ENCODE data around the gene FNDC10.
A peak's percentile ranks its signal among the peaks of the same experiment; 100 is the strongest.
"Not testable (repeated sequence)": the region's sequence is repeated elsewhere in the genome, so short reads cannot be mapped to it uniquely, and the experiment has no call there.

FNDC10 gene

DNA sequence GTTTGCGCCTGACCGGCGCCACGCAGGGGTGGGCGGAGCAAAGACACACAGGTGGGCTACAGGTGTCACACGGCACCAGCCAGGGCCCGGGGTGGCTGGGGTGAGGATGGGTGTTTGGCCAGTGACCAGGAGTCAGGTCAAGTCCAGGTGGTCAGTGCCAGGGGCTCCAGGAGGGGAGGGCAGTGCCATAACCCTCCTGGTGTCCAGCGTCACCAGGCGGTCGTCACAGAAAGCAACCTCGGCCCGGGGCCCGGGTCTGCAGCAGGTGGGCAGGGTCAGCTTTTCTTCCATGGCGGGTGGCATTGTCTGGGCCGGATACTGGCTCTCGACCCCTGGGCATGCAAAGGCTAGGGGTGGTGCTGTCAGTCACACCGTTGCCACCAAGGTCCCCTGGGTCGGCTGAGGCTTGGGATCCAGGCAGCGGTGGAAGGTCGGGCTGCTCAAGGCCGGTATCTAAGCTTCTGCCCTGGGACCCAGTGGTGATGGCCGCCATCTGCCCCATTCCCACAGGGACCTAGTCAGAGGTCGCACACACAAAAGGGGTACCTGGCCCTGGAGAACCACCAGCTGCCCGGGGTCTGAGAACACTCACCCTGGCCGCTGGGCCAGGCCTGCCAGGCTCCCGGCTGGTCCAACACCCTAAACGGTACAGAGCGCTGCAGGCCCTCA lies 1.8 kb downstream of the FNDC10 start:
- DNase-seq = no peak

DNA sequence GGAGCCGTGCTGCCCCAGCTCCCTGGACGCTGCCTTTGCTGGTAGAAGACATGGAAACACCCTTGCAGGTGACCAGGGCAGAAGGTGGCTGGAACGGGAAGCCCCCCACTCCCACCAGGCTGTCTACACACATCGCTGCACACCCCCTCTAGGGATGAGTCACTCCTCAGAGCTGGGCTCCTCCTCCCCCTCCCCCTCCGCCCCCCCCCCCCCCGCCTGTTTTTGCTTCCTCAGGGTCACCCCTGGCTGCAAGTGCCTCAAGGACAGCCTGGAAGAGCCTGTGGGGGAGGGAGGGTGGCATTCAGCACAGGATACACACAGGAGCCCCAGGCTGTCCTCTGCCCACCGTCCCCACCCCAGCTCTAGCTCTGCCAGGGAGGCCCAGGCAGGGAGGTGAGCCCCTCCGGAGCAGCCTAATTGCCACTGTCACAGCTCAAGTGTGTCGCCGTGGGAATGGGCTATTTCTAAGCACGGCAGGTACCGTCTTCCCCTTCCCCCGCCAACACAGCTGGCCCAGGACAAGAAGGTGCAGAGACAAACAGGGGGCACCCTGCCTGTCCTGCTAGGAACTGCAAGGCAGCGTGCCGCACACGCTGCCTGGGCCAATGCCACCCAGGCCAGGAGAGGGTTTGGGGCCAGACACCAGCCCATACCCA lies 2.5 kb downstream of the FNDC10 start:
- DNase-seq = no peak

DNA sequence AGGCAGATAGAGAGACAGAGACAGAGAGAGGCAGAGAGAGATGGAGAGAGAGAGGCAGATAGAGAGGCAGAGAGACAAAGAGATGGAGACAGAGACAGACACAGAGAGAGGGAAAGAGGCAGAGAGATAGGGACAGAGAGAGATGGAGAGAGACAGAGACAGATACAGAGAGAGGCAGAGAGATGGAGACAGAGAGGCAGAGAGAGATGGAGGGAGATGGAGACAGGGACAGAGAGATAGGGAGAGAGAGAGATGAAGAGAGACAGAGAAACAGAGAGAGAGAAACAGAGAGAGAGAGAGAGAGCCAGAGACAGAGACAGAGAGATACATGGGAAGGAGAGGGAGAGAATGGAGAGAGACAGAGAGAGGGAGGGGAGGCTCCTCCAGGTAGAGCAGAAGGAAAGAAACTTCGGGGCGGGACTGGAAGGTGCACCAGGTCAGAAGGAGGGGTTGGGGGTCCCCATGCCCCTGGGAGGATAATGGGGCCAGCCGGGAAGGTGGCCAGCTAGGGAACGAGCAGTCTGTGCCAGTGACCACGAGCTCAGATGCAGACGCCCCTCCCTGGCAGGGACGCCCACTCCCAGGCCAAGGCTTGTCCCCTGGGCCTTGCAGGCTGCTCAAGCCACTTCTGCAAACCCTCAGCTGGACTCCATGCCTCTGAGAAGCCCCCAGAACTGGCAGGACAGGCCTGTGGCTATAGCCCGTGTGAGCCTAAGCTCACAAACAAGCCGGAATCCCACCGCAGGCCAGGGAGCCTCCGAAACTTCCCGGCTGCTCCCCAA lies 3.3 kb downstream of the FNDC10 start:
- DNase-seq = no peak

DNA sequence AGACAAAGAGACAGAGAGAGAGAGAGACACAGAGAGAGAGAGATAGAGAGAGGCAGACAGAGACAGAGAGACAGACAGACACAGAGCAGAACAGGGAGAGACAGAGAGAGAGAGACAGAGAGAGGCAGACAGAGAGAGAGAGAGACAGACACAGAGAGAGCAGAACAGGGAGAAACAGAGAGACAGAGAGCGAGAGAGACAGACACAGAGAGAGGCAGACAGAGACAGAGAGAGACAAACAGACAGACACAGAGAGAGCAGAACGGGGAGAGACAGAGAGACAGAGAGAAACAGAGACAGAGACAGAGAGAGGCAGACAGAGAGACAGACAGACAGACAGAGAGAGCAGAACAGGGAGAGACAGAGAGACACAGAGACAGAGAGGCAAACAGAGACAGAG lies 4.6 kb downstream of the FNDC10 start:
- DNase-seq = not testable (repeated sequence)

DNA sequence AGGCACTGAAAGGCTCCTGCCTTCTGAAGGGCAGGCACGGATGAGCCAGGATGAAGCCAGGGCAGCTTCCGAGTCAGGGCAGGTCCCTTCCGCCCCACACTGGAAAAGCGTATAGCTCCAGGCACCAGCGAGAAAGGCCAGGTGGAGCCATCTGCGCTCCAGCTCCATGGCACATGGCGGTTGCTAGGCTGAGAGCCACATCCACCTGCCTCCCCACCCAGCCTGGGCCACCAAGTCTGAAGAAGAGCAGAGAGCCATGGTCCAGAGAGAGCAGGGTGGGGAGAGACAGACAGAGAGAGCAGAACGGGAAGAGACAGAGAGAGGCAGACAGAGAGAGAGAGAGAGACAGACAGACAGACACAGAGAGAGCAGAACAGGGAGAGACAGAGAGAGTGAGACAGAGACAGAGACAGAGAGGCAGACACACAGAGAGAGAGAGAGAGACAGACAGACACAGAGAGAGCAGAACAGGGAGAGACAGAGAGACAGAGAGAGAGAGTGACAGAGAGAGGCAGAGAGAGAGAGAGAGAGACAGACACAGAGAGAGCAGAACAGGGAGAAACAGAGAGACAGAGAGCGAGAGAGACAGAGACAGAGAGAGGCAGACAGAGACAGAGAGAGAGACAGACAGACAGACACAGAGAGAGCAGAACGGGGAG lies 5.2 kb downstream of the FNDC10 start:
- DNase-seq = no peak

DNA sequence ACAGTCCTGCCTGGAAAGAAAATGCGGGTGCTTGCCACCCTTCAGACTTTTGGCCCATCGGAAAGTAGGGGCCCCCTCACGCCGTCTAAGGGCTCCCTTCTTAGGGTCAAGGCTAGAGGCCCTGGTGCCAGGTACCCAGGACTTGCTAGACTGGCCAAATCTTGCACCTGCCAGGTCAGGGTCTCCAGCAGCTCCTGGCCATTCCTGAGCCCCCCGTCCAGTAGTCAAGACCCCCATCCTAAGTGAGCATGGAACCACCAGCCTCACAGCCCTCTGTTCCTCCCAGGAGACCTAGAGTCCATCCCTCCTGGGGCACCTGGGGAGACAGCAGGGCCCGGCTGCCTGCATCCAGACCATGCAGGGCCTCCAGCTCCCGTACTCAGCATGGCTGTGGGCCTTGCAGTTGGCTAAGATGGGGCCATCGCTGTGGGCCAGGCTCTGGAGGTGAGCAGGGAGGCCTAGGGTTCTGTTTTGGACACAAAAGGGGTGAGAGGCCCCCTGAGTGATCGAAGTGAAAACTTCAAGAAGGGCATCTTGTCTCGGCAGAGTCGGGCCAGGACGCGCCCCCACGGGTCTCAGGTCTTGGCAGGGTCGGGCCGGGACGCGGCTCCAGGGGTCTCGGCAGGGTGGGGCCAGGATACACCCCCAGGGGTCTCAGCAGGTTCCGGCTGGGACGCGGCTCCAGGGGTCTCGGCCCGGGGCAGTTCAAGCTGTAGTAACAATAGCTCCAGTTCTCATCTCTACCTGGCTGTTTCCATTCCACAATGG lies 5.9 kb downstream of the FNDC10 start:
- DNase-seq = no peak

DNA sequence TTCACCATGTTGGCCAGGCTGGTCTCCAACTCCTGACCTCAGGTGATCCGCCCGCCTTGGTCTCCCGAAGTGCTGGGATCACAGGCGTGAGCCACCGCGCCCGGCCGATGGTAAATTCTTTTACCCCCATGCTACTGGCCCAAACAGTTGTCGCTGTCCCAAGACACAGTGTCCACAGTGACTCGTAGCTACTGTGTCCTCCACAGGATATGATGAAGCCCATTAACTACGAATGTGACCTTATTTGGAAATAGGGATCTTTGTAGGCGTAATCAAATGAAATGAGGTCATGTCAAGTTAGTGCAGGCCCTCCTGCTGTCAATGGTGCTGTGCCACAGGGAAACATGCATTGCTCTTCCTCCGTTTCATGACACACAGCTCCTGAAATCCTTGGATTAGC lies 8.5 kb downstream of the FNDC10 start:
- no peak for DNase-seq

DNA sequence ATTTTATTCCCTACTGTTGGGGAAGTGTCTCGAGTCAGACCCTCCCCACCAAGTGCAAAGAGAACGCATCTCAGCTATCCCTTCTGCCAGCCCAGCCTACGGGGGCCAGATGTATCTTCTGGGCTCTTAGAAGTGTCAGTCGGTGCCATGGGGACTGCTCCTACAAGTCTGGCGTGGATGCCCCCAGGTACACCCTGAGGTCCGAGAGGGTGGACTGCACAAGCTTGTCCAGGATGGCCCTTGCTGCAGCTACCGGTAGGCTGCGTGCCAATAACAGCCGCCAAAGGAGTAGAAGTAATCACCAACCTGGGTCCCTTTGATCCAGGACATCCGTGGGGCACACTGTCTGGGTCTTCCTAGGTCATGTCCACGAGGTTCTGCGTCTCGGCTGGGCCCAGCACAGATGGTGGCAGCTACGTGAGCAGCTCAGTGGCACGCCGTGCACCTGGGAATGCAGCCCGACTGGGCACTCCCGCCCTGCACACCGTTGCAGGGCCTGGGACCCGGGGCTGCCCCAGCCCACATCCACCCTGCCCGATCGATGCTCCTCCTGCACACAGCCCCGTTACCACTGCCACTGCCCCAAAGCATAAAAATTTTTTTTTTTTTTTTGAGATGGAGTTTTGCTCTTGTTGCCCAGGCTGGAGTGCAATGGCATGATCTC lies 16.5 kb downstream of the FNDC10 start:
- DNase-seq = no peak

DNA sequence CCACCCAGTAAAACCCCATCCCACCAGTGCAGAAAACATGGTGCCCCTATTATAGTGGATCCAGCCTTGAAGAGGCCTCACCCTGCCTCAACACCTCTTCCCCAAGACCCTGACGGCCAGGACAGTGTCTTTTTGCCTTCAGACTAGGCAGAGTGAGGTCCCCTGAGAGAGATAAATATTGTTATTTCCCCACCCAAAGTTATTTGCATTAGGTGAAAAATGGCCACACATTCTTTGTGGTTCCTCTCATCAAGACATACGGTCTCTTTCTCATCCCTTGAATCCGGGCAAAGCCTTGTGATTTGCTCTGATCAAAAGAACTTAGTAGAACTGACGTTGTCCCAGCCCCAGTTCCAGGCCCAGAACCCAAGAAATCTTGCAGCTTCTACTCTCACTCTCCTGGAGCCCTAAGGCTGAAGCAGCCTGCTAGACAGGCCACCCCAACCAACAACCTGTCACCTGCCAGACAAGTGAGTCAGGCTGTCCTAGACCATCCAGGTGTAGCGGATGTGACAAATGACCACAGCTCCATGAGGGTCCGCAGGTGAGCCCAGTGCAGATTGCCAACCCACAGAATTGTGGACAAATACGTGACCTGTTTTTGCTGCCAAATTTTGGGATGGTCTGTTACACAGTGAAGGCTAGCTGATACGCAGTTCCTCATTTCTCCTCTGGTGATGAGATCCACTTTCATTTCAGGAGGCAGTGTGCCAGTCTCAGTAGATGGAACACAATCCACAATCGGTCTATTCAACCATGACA lies 17.2 kb downstream of the FNDC10 start:
- DNase-seq = no peak

DNA sequence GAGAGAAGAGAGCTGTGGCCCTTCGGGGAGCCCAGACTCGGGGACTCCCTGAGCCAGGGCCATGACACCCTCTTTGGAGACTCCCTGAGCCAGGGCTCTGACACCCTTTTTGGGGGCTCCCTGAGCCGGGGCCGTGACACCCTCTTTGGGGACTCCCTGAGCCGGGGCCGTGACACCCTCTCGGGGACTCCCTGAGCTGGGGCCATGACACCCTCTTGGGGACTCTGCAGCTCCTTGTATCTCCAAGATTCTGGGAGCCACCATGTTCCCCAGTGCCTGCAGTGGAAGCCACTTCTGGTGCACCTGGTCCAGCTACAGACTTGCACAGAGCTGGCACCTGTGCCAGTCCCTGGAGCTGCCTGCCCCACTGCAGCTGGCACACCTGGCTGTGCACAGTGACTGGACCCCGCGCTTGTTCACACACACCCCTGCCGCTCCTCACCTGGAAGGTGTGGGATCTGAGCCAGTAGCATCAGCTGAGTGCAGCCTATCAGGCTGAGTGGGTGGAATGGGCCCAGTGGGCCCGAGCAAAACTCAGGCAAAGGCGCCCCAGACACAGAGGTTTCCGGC lies 21.5 kb downstream of the FNDC10 start:
- DNase-seq = no peak

DNA sequence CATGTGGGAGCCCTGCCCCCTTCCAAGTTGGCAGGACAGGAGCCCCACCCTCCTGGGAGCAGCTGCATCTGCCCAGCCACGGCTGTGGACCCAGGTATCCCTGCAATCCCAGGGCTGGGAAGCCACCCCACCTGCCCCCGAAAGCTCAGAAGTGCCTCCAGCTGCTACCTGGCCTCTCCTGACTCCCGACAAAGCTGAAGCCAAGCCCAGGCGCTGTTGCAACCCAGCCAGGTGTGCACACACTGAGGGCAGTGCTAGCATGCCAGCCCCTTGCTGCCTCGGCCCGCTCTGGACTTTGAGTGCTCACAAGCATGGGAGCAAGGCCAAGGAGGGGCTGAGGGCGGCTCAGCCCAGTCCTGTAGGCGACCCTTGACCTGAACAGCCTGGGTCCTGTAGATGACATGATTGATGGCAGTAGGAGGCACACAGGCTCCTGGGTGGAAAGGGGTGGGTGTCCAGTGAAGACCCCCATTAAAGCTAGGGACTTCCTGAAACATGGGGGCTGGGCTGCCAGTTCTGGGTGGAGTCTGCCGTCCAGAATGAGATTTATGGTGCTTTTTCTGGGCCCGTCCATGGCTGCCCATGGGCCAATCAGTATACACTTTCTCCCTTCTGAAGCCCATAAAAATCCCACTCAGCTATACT lies 22.4 kb downstream of the FNDC10 start:
- no peak for DNase-seq

DNA sequence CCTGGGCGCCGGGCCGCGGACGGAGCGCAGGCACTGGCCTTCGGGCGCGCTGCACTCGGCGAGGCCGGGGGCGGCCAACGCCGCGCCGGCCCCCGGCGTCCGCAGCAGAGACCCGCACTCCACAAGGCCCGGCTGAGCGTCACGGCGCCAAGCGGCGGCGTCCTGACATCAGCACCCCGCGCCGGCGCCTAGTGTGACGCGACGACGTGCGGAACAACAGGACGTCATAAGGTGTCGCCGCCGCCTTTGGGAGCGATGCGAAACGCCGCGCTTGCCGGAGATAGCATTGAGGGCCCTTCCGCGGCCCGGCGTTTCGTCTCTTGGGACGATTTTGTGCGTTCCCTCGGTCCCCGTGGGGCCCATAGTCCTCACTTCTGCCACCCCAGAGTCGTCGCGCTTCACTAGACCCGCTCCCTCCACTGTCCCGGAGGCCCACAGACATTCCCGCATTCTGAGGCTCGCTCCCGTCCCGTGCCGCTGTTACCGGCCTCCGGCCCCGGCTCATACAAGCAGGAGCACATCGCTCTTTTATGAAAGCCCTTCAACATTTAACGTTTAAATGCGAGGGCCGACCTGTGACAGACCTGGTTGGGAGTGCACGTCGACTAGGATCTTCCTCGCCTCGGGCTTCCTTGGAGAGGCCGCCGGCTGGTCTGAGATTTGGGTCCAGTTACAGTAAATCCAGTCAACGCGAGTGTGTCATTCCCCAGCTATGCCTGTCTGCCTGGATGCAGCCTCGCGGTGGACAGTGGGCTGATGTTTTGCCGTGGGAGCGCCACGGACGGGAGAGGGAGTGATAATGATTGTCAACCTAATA lies 25.0 kb downstream of the FNDC10 start, which contains the start of gene SSU72:
TSS of gene SSU72 (minus strand) at position 143 of the 817 bp plus-strand sequence. CDS start 306 bp downstream, outside the sequence.
- peak; percentile 93 for DNase-seq

DNA sequence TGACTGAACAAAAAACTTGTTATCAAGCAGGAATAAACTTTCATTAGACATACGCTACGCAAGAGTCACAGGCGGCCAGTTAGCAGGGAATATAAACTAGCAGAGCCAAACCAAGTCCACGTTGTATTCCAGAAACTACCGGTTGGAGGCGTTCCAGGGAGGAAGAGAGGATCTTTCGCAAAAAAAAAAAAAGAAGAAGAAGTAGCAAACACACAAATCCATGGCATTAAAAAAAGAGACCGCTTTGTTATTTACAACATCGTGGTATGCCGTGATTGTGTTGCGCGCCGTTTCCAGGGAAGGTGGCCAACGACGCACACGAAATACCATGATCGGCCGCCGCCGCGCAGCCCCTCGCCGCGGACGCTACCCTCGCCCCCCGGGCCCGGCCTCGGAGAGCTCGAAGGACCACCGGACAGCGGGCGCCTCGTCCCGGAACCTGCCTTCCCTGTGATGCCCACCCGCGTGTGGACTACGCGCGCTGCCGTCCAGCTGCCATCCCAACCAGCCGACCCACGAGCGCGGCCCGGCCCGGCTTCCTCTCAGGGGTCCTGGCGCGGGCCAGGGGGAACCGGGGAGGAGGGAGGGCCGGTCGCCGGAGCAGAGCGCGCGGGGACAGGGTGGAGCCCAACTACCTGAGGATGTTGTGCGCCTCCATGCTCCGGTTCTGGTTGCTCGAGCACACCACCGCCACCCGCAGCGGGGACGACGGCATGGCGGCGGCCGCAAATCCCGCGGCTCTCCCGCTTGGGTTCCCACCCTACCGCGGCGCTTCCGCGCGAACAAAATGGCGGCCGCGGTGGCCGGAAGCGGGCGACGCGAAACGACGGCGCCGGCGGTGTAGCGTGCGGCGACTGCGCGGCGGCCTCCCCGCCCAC lies 25.9 kb downstream of the FNDC10 start:
- DNase-seq = peak; percentile 73

DNA sequence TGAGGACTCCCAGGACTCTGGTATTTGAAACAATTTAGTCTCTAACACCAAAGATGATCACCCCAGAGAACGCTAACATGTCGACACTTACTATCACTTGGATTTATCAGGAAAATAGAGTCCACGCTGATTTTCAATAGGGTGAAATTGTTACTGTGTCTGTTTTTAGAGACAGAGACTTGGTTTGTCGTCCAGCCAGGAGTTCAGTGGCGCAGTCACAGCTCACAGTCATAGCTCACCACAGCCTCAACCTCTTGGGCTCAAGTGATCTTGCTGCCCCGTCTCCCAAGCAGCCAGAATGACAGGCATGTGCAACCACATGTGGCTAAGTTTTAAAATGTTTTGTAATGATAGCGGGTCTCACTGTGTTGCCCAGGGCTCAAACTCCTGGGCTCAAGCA lies 30.6 kb downstream of the FNDC10 start:
- DNase-seq = no peak

DNA sequence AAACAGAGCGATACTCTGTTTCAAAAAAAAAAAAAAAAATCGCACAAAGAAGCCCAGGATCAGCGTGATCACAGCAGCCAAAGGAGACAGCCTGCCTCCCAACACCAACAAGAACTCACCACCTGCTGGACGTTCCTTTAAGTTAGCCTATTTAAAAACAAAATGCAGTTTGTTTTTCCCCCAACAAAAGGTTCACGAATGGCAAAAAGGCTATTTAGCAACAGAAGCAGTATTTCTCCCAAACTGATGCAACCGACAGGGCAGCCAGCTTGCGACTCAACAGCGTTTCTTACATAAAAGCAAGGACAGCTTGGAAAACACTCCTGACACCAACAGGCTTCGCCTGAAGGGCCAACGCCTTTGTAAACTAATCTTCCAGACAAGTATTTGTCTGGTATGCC lies 32.0 kb downstream of the FNDC10 start:
- no peak for DNase-seq

DNA sequence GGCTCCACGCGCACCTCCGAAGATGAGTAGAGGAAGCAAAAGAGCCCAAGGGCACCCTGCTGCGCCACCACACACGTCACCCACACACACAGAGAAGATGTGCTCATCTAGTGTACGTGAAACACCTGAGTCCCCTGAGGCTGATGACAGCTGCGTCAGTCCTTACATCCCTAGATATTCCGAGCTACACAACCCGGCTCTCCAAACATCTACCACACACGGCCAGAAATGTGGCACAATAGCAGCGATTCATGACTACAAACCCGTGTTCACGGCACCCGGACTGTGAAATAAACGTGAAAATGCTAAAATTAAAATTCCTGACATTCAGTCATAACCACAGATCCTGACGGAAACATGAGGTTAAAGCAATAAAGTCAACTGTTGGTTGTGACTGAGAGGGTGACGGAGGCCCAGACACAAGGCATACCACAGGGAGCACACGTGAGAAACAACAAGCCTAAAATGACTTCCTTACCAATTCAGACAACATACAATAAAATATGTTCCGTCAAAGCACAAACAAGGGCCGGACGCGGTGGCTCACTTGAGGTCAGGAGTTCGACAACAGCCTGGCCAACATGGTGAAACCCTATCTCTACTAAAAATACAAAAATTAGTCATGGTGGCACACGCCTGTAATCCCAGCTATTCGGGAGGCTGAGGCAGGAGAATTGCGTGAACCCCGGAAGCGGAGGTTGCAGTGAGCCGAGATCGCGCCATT lies 32.6 kb downstream of the FNDC10 start:
- DNase-seq = no peak

DNA sequence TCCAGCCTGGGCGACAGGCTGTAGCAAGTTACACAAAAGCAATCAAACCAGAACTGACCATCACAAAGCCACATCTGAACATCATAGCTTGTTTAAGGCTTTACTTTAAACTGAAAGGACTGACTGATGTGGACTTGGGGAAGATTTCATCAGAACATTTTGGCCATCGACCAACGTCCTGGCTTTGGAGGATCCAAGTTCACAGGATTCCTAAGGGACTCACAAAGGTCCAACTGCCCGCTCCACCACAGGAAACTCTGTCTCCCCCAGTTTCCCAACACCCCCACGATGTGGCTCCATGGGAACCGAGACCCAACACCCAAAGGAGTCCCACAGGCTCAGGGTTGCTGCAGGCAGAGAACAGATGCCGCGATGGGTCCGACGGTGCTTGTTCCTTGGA lies 34.6 kb downstream of the FNDC10 start:
- DNase-seq = no peak

DNA sequence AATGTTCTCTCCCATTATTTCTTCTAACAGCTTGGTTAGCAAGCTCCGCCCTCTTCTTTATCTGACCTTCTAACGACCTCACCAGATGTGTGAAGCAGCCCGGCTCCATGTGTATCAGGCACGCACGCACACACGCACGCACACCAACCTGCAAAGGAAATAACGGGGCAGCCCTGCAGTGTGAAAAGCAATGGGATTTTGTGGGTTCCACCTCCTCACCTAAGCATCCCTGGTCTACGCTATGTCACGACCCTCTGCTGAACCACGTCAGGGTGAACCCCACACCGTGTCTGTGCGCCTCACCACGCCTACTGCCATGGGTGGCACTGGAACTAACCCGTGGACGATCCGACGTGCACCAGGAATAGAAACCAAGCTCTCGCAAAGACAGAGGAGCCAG lies 35.7 kb downstream of the FNDC10 start:
- no peak for DNase-seq
